ENCODE measurements around the gene MLXIP.

MLXIP gene

GRCh38 chr12:122094735-122095631 is 16.4 kb downstream of the MLXIP start:
- no peak overlapping the region for H2AK5ac ChIP-seq (ENCODE audit: low read depth, low read length)
- peaks cover under 1 to 5% of the 10 kb centered on the region in 2 donors for H3K36me3 ChIP-seq (replicated peaks in 1 of 2; ENCODE audit: control insufficient read depth in 2 of 2, insufficient read depth in 2 of 2, low read length in 2 of 2)
- 100% methylated on average over 2 to 5 of the region's 10 CpGs for WGBS, 2 donors (ENCODE audit: extremely low coverage in 2 of 2, insufficient read length in 2 of 2, insufficient replicate concordance in 1 of 2)
- peaks cover 0 to 20% of the 10 kb centered on the region in 2 donors for H3K9me3 ChIP-seq (replicated peaks in 1 of 2; ENCODE audit: control insufficient read depth in 2 of 2, insufficient read depth in 1 of 2, low read depth in 1 of 2, low read length in 2 of 2)
- peaks cover 0 to 10% (median 0%) of the 10 kb centered on the region in 3 experiments for H3K27me3 ChIP-seq (ENCODE audit: control insufficient read depth in 3 of 3, insufficient read depth in 3 of 3, low read depth in 1 of 3, low read length in 3 of 3)
- no peak overlapping the region for H3K18ac ChIP-seq (ENCODE audit: low read length)
- H3K9ac ChIP-seq (ENCODE audit: low read depth, low read length, poor library complexity) = peak overlapping the region; percentile 27
- H2AFZ ChIP-seq (ENCODE audit: low read length) = no peak overlapping the region
- no peak overlapping the region for H4K8ac ChIP-seq (ENCODE audit: low read depth, low read length)
- no peak overlapping the region for H3K4ac ChIP-seq (ENCODE audit: low read length)
- peak overlapping the region in 1 of 2 donors; percentile 74 for H3K4me3 ChIP-seq (ENCODE audit: low read length in 2 of 2)
- H4K91ac ChIP-seq (ENCODE audit: low read depth, low read length, poor library complexity) = peak overlapping the region; percentile 24
- no peak for DNase-seq (ENCODE audit: low spot score)
- no peak overlapping the region for H3K14ac ChIP-seq (ENCODE audit: low read length)
- H3K27ac ChIP-seq (replicated peaks; ENCODE audit: low read length) = no peak overlapping the region
- H2BK12ac ChIP-seq (ENCODE audit: low read length) = no peak overlapping the region
- no peak overlapping the region for H2BK5ac ChIP-seq (ENCODE audit: low read length)
- peak overlapping the region; percentile 47 for H3K23ac ChIP-seq (ENCODE audit: low read depth, low read length, poor library complexity)
- H3K4me2 ChIP-seq (ENCODE audit: insufficient read depth, low read length, poor library complexity, severe bottlenecking) = no peak overlapping the region
- peaks cover 4 to 14% of the 10 kb centered on the region in 2 donors for H3K4me1 ChIP-seq (ENCODE audit: control insufficient read depth in 2 of 2, insufficient read depth in 1 of 2, low read depth in 1 of 2, low read length in 2 of 2)
- H2BK15ac ChIP-seq (ENCODE audit: low read length) = no peak overlapping the region
- peaks cover 19% of the 10 kb centered on the region for H3K79me1 ChIP-seq (ENCODE audit: low read depth, low read length)
- no peak overlapping the region for H2BK120ac ChIP-seq (ENCODE audit: low read depth, low read length)

- H3K14ac ChIP-seq (ENCODE audit: low read length) = no peak overlapping the region
- no peak overlapping the region for H4K91ac ChIP-seq (ENCODE audit: low read depth, low read length, poor library complexity)
- peaks cover 0 to 20% of the 10 kb centered on the region in 2 donors for H3K9me3 ChIP-seq (replicated peaks in 1 of 2; ENCODE audit: control insufficient read depth in 2 of 2, insufficient read depth in 1 of 2, low read depth in 1 of 2, low read length in 2 of 2)
- no peak overlapping the region for H3K27ac ChIP-seq (replicated peaks; ENCODE audit: low read length)
- H3K79me1 ChIP-seq (ENCODE audit: low read depth, low read length) = peaks cover 19% of the 10 kb centered on the region
- H2AFZ ChIP-seq (ENCODE audit: low read length) = no peak overlapping the region
- H4K8ac ChIP-seq (ENCODE audit: low read depth, low read length) = no peak overlapping the region
- H3K18ac ChIP-seq (ENCODE audit: low read length) = no peak overlapping the region
- H3K4me3 ChIP-seq (ENCODE audit: low read length in 2 of 2) = no peak overlapping the region
- DNase-seq (ENCODE audit: low spot score) = no peak
- peaks cover 0 to 10% (median 0%) of the 10 kb centered on the region in 3 experiments for H3K27me3 ChIP-seq (ENCODE audit: control insufficient read depth in 3 of 3, insufficient read depth in 3 of 3, low read depth in 1 of 3, low read length in 3 of 3)
- H3K4me1 ChIP-seq (ENCODE audit: control insufficient read depth in 2 of 2, insufficient read depth in 1 of 2, low read depth in 1 of 2, low read length in 2 of 2) = peaks cover 4 to 14% of the 10 kb centered on the region in 2 donors
- no peak overlapping the region for H3K9ac ChIP-seq (ENCODE audit: low read depth, low read length, poor library complexity)
- H3K4me2 ChIP-seq (ENCODE audit: insufficient read depth, low read length, poor library complexity, severe bottlenecking) = no peak overlapping the region
- H3K23ac ChIP-seq (ENCODE audit: low read depth, low read length, poor library complexity) = no peak overlapping the region
- no peak overlapping the region for H3K4ac ChIP-seq (ENCODE audit: low read length)
- no CpG with 5 or more reads among the region's 9 CpGs for WGBS, 2 donors (ENCODE audit: extremely low coverage in 2 of 2, insufficient read length in 2 of 2, insufficient replicate concordance in 1 of 2)
- no peak overlapping the region for H2BK120ac ChIP-seq (ENCODE audit: low read depth, low read length)
- H2BK5ac ChIP-seq (ENCODE audit: low read length) = no peak overlapping the region
- H2AK5ac ChIP-seq (ENCODE audit: low read depth, low read length) = no peak overlapping the region
- H2BK15ac ChIP-seq (ENCODE audit: low read length) = no peak overlapping the region
- H2BK12ac ChIP-seq (ENCODE audit: low read length) = no peak overlapping the region
- peaks cover 0 to 5% of the 10 kb centered on the region in 2 donors for H3K36me3 ChIP-seq (replicated peaks in 1 of 2; ENCODE audit: control insufficient read depth in 2 of 2, insufficient read depth in 2 of 2, low read length in 2 of 2)
Observed at GRCh38 chr12:122096014-122096413, 17.5 kb downstream of the MLXIP start.

GRCh38 chr12:122096591-122097149 is 18.1 kb downstream of the MLXIP start:
- Histone ChIP-seq H3K14ac (ENCODE audit: low read length) (no peak overlapping the region), H3K36me3 (replicated peaks in 1 of 2; ENCODE audit: control insufficient read depth in 2 of 2, insufficient read depth in 2 of 2, low read length in 2 of 2) (peaks cover 0 to 5% of the 10 kb centered on the region in 2 donors), H4K8ac (ENCODE audit: low read depth, low read length) (no peak overlapping the region), H3K18ac (ENCODE audit: low read length) (no peak overlapping the region), H2AK5ac (ENCODE audit: low read depth, low read length) (no peak overlapping the region), H3K9me3 (replicated peaks in 1 of 2; ENCODE audit: control insufficient read depth in 2 of 2, insufficient read depth in 1 of 2, low read depth in 1 of 2, low read length in 2 of 2) (peaks cover 0 to 20% of the 10 kb centered on the region in 2 donors), H3K79me1 (ENCODE audit: low read depth, low read length) (peaks cover 19% of the 10 kb centered on the region), H3K23ac (ENCODE audit: low read depth, low read length, poor library complexity) (peak overlapping the region; percentile 37), H2BK120ac (ENCODE audit: low read depth, low read length) (no peak overlapping the region), H3K4ac (ENCODE audit: low read length) (no peak overlapping the region), H3K27ac (replicated peaks; ENCODE audit: low read length) (no peak overlapping the region), H3K27me3 (ENCODE audit: control insufficient read depth in 3 of 3, insufficient read depth in 3 of 3, low read depth in 1 of 3, low read length in 3 of 3) (peaks cover 0 to 10% (median 0%) of the 10 kb centered on the region in 3 experiments), H3K4me1 (ENCODE audit: control insufficient read depth in 2 of 2, insufficient read depth in 1 of 2, low read depth in 1 of 2, low read length in 2 of 2) (peaks cover 4 to 14% of the 10 kb centered on the region in 2 donors), H2BK15ac (ENCODE audit: low read length) (no peak overlapping the region), H2BK12ac (ENCODE audit: low read length) (no peak overlapping the region), H2AFZ (ENCODE audit: low read length) (no peak overlapping the region), H3K9ac (ENCODE audit: low read depth, low read length, poor library complexity) (no peak overlapping the region), H3K4me2 (ENCODE audit: insufficient read depth, low read length, poor library complexity, severe bottlenecking) (no peak overlapping the region), H2BK5ac (ENCODE audit: low read length) (no peak overlapping the region), H4K91ac (ENCODE audit: low read depth, low read length, poor library complexity) (no peak overlapping the region), H3K4me3 (ENCODE audit: low read length in 2 of 2) (no peak overlapping the region)
- no peak for DNase-seq (ENCODE audit: low spot score)
- no CpG with 5 or more reads among the region's 20 CpGs for WGBS, 2 donors (ENCODE audit: extremely low coverage in 2 of 2, insufficient read length in 2 of 2, insufficient replicate concordance in 1 of 2)

GRCh38 chr12:122097584-122097926 is 19.0 kb downstream of the MLXIP start:
- H3K36me3 ChIP-seq (replicated peaks in 1 of 2; ENCODE audit: control insufficient read depth in 2 of 2, insufficient read depth in 2 of 2, low read length in 2 of 2) = peaks cover 0 to 5% of the 10 kb centered on the region in 2 donors
- peaks cover 5 to 20% of the 10 kb centered on the region in 2 donors for H3K9me3 ChIP-seq (replicated peaks in 1 of 2; ENCODE audit: control insufficient read depth in 2 of 2, insufficient read depth in 1 of 2, low read depth in 1 of 2, low read length in 2 of 2)
- peaks cover 0 to 10% (median 0%) of the 10 kb centered on the region in 3 experiments for H3K27me3 ChIP-seq (ENCODE audit: control insufficient read depth in 3 of 3, insufficient read depth in 3 of 3, low read depth in 1 of 3, low read length in 3 of 3)
- no CpG with 5 or more reads among the region's 2 CpGs for whole genome bisulfite sequencing, 2 donors (ENCODE audit: extremely low coverage in 2 of 2, insufficient read length in 2 of 2, insufficient replicate concordance in 1 of 2)
- no peak overlapping the region for H3K14ac ChIP-seq (ENCODE audit: low read length)
- peaks cover 4 to 14% of the 10 kb centered on the region in 2 donors for H3K4me1 ChIP-seq (ENCODE audit: control insufficient read depth in 2 of 2, insufficient read depth in 1 of 2, low read depth in 1 of 2, low read length in 2 of 2)
- peaks cover 19% of the 10 kb centered on the region for H3K79me1 ChIP-seq (ENCODE audit: low read depth, low read length)
- H2AK5ac ChIP-seq (ENCODE audit: low read depth, low read length) = no peak overlapping the region
- no peak overlapping the region for H3K4me3 ChIP-seq (ENCODE audit: low read length in 2 of 2)
- no peak overlapping the region for H4K91ac ChIP-seq (ENCODE audit: low read depth, low read length, poor library complexity)
- no peak overlapping the region for H2BK12ac ChIP-seq (ENCODE audit: low read length)
- H2BK15ac ChIP-seq (ENCODE audit: low read length) = no peak overlapping the region
- H4K8ac ChIP-seq (ENCODE audit: low read depth, low read length) = no peak overlapping the region
- no peak overlapping the region for H2AFZ ChIP-seq (ENCODE audit: low read length)
- no peak overlapping the region for H3K4ac ChIP-seq (ENCODE audit: low read length)
- no peak overlapping the region for H3K23ac ChIP-seq (ENCODE audit: low read depth, low read length, poor library complexity)
- H2BK5ac ChIP-seq (ENCODE audit: low read length) = no peak overlapping the region
- H2BK120ac ChIP-seq (ENCODE audit: low read depth, low read length) = no peak overlapping the region
- DNase-seq (ENCODE audit: low spot score) = no peak
- no peak overlapping the region for H3K18ac ChIP-seq (ENCODE audit: low read length)
- no peak overlapping the region for H3K4me2 ChIP-seq (ENCODE audit: insufficient read depth, low read length, poor library complexity, severe bottlenecking)
- H3K9ac ChIP-seq (ENCODE audit: low read depth, low read length, poor library complexity) = no peak overlapping the region
- no peak overlapping the region for H3K27ac ChIP-seq (replicated peaks; ENCODE audit: low read length)
